Measurements from ENCODE around the gene SWT1.

SWT1 gene

DNA sequence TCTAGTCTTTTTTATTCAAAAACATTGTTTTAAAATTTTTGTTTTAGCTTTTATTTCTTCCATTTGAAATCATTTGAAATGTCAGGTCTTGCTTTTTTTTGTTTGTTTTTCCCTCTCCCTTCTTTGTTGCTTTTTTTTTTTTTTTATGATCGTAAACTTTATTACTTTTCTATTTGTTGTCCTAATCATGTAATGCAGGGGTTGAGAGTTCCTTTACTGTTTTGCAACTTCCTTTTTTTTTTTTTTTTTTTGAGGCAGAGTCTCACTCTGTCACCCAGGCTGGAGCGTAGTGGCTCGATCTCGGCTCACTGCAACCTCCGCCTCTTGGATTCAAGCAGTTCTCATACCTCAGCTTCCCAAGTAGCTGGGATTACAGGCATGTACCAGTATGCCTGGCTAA, 135.3 kb downstream of the SWT1 start:
- DNase-seq (ENCODE audit: low read depth): no peak
- TF ChIP-seq, protein P1, sequence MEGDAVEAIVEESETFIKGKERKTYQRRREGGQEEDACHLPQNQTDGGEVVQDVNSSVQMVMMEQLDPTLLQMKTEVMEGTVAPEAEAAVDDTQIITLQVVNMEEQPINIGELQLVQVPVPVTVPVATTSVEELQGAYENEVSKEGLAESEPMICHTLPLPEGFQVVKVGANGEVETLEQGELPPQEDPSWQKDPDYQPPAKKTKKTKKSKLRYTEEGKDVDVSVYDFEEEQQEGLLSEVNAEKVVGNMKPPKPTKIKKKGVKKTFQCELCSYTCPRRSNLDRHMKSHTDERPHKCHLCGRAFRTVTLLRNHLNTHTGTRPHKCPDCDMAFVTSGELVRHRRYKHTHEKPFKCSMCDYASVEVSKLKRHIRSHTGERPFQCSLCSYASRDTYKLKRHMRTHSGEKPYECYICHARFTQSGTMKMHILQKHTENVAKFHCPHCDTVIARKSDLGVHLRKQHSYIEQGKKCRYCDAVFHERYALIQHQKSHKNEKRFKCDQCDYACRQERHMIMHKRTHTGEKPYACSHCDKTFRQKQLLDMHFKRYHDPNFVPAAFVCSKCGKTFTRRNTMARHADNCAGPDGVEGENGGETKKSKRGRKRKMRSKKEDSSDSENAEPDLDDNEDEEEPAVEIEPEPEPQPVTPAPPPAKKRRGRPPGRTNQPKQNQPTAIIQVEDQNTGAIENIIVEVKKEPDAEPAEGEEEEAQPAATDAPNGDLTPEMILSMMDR (IDR thresholded peaks at IDR 0.05; ENCODE audit: insufficient read depth, low read depth, low read length, missing control alignments): no peak
- no peak overlapping the region for H3K4me3 ChIP-seq (ENCODE audit: low read depth, low read length)

DNA sequence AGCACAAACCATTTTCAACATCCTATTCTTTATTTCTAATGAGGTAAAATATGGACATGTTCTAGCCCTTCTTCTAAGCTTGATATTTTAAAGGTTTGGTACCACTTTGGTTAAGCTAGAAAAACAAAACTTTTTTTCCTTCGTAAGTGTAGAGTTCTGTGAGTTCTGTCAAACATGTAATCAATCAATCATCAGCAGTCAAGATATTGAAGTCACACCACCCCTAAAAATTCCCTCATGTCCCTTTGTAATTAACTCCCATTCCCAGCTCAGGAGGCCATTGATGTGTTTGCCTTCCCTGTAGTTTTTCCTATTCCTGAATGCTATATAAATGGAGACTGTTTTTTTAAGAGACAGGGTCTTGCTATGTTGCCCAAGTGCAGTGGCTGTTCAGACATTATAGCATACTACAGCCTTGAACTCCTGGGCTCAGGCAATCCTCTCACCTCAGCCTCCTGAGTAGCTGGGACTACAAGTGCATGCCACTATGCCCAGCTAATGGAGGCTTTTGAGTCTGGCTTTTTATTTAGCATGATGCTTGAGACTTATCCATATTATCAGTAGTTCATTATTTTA, 137.1 kb downstream of the SWT1 start:
- DNase-seq (ENCODE audit: low read depth): no peak
- TF ChIP-seq, protein P1 (IDR thresholded peaks at IDR 0.05; ENCODE audit: insufficient read depth, low read depth, low read length, missing control alignments): no peak
- H3K4me3 ChIP-seq (ENCODE audit: low read depth, low read length): no peak overlapping the region

DNA sequence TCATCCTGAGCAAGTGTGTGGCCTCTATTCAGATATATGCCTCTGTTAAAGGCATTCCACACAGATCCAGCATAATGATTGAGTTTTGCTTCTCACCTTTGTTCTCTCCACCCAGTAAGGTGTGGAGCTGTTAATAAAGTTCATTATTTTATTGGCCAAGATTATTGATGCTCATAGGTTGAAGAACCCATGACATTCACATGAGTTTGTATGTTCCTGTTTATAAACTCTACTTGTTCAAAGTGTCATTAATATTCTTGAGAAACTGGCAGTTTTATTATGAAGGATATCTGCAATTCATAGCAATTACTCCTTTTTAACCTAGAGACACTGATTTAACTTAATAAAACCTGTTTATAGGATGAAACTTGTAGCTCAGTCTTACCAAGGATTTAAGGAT, 138.1 kb downstream of the SWT1 start:
- no peak for DNase-seq (ENCODE audit: low read depth)
- TF ChIP-seq, protein P1 (IDR thresholded peaks at IDR 0.05; ENCODE audit: insufficient read depth, low read depth, low read length, missing control alignments): no peak
- H3K4me3 ChIP-seq (ENCODE audit: low read depth, low read length): no peak overlapping the region

DNA sequence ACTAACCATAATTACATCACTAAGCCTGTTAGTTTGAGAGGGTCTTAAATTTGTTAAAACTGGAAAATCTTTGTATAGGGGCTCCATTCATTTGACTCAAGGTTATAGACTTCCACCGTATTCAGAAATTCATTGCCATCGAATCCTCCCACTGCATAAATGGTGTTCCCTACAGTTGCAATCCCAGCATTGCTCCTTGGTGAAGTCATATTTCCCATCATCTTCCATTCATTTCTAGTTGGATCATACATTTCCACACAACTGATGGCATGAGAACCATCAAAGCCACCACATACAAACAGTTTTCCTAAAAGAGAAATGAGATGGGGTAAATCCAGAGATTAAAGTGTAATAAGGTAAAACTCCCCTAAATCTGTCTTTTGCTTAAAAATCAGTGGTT, 141.0 kb downstream of the SWT1 start:
- no peak overlapping the region for H3K4me3 ChIP-seq (ENCODE audit: low read depth, low read length)
- no peak for DNase-seq (ENCODE audit: low read depth)
- TF ChIP-seq, protein P1 (IDR thresholded peaks at IDR 0.05; ENCODE audit: insufficient read depth, low read depth, low read length, missing control alignments): no peak

DNA sequence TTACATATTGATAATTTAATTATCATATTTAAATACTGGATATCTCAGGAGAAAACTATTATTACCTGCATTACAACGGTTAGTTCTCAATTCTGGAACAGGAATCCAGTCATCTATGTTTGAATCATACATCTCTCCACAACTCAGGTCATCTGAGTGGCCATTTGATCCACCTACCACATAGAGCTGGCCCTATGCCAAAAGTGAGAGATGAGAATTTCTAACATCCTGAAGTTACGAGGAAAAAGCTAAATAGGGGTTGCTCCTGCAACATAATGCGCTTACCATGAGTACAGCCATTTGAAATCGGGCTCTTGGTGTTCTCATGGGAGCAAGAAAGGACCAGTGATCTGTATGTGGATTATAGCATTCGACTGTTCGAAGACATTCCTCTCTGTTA, 143.2 kb downstream of the SWT1 start:
- DNase-seq (ENCODE audit: low read depth): no peak
- no peak overlapping the region for H3K4me3 ChIP-seq (ENCODE audit: low read depth, low read length)
- TF ChIP-seq, protein P1 (IDR thresholded peaks at IDR 0.05; ENCODE audit: insufficient read depth, low read depth, low read length, missing control alignments): no peak

DNA sequence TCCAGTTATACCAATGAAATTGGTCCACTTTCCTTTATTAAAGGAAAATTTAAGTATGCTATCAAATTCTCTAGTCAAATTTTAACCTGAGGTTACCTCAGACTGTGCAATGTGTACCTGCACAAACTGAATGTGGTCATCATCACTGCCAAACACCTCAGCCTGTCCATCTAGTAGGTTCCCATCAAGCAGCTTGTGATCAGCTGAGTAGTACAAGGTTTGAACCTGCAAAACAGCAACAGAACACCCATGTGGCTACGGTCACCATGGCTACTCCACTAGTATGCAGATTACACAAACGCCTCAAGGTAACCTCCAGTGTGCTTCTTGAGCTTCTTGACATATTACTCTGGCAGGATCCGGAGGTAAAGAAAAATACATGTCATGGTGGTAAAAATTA, 148.5 kb downstream of the SWT1 start:
- TF ChIP-seq, protein P1 (IDR thresholded peaks at IDR 0.05; ENCODE audit: insufficient read depth, low read depth, low read length, missing control alignments): no peak
- no peak overlapping the region for H3K4me3 ChIP-seq (ENCODE audit: low read depth, low read length)

DNA sequence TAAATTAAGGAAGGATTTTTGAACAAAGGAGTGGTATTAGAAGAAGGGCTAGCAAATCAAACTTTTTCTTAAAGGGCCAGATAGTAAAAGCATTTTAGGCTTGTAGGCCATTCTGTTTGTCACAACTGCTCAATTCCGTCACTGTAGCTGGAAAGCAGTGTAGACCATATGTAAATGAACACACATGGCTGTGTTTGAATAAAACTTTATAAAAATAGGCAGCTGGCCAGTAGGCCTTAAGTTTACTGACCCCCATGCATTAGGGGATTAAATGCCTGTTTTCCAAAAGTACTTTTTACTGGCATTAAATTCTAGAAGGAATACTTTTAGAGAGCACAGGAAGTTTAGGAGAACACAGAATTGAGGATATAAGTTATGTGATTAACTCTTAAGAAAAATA, 151.2 kb downstream of the SWT1 start:
- TF ChIP-seq, protein P1 (IDR thresholded peaks at IDR 0.05; ENCODE audit: insufficient read depth, low read depth, low read length, missing control alignments): no peak
- no peak for DNase-seq (ENCODE audit: low read depth)
- H3K4me3 ChIP-seq (ENCODE audit: low read depth, low read length): no peak overlapping the region

More for the DNA sequence above, 148.5 kb downstream of the SWT1 start:
- no peak for DNase-seq (ENCODE audit: low read depth)
